ENCODE results near the gene FAM227B.

FAM227B gene

DNA sequence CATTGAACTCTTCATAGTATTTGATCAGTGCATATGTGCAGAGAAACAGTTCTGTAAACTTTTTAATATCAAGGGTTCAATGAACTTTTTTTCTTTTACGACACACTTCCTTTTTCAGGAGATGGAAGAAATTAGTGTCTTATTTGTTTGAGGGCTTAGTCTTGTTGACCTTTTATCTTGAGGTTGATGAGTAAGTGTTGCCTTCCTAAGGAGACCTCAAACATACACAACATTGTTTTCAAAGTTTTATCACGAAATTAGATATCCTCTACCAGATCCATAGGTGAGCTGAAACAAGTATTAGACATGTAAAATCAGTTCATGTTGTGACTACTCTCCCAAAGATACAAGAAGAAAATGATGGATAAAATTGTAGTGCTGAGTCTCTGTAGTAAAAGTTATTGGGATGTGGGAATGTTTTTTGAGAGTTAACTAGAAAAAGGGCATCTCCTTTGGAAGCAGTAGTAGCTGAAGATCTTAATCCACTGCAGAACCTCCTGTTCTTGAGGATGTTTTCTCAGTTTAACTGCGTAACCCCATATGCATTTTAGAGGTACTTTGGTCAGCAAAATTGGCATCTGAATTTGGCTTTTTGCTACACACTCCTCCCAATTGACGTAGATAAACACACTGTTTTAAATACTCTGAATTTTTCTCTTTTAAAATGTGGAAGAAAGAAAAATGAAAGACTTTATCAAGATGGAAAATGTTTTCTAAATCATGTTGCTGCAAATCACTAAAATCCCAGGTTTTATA lies 333.8 kb downstream of the FAM227B start:
- no peak for FAIRE-seq

DNA sequence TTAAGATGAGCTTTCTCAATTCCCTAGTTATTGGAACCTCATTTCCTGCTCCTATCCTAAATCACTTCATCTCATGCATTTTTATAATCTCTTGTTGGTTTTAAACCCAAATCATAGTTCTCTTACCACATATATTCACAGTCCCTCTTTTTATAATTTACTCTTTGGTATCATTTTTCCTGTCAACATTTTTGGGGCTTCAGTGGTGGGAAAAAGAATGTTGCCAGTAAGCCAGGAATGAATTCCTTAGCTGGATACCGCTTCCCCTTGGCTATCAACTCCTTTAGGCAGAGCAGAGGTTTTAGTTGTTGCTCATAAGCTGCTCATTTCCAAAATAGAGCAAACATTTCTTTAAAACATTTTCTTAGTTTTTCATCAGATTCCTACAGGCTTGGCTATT lies 338.3 kb downstream of the FAM227B start:
- FAIRE-seq, result no peak

DNA sequence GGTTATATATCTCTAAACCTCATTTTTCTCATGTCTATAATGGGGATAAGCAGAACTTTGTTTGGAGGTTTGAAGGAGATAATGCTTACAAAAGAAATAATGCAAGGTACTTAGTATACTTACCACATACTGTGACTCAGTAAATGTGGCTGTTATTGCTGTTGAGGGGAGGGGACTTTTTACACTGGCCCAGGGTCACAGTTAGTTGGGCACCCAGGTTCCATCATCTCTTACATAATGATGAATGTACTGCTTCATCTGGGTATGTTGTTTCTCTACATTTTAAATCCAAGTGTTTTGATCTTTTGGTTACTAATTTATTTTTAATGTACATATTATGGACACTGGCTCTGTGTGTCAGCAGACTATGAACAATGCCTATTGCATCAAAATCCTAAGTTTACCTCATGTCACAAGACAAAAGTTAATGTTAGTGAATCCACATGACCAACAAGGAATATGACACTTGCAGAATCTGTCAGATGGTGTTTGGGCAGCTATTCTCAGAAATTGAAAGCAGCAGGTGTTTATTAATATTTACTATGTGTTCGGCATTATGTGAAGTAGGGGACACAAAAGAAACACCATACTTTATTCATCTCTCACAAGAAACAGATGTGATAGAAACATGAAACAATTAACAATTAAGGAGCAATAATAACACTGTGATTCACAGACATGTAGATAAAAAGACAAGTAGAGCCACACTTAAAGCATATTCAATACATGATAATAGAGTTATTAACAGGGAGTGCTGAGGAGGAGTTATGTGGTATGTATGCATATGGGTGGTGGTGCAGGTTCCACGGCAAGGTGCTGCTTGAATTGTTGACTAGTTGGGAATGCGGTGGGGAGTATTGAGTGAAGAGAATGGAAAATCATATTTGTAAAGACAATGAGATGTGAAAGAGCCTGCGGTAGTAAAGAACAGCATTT lies 340.8 kb downstream of the FAM227B start:
- FAIRE-seq, result no peak

DNA sequence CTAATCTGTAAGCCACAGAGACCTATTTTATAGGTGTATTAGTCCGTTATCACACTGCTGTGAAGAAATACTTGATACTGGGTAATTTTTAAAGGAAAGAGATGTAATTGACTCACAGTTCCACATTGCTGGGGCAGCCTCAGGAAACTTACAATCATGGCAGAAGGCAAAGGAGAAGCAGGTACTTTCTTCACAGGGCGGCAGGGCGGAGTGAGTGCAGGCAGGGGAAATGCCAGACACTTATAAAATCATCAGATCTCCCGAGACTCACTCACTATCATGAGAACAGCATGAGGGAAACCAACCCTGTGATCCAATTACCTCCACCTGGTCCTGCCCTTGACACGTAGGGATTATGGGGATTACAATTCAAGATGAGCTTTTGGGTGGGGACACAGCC lies 341.9 kb downstream of the FAM227B start:
- no peak for FAIRE-seq

Data from G401.6 (cell line).